HepG2 (cell line): ENCODE data around the gene RBBP8NL.

ENCODE experiments used
- KLF9 ChIP-seq: IDR thresholded peaks from 2 replicates; pipeline ENCODE4 v1.6.1; 2016; ENCODE audit warnings: low read depth
- MTA3 ChIP-seq: sonication (generic); formaldehyde crosslinking; IDR thresholded peaks from 2 replicates; pipeline ENCODE4 v1.4.0; 2020; ENCODE audit warnings: missing genetic modification reagents
- NR3C1 ChIP-seq: sonication (generic); formaldehyde crosslinking; IDR thresholded peaks from 2 replicates; pipeline ENCODE4 v1.4.0; 2020; ENCODE audit warnings: missing genetic modification reagents
- SAP130 ChIP-seq: IDR thresholded peaks from 2 replicates; pipeline ENCODE4 v1.6.1; 2016; ENCODE audit warnings: low read depth
- SP1 ChIP-seq, 2 experiments: fragments of 450-650 bp in 1 of 2; sonication (generic) in 1 of 2; formaldehyde crosslinking in 1 of 2; IDR thresholded peaks; 2 replicates each; pipeline versions ENCODE4 v1.4.0 to v1.6.1; 2016 to 2020; ENCODE audit warnings: missing genetic modification reagents in 1 of 2
- SP2 ChIP-seq: sonication (generic); formaldehyde crosslinking; IDR thresholded peaks from 2 replicates; pipeline ENCODE4 v1.5.1; 2020; ENCODE audit warnings: mild to moderate bottlenecking, missing genetic modification reagents
- ZNF136 ChIP-seq: sonication (generic); formaldehyde crosslinking; IDR thresholded peaks from 2 replicates; pipeline ENCODE4 v1.8.1; 2022; ENCODE audit warnings: low read depth, mild to moderate bottlenecking, moderate library complexity, missing genetic modification reagents
- TF ChIP-seq, protein P1 (sequence below): sonication (generic); formaldehyde crosslinking; IDR thresholded peaks from 2 replicates; pipeline ENCODE4 v1.5.0; 2020; ENCODE audit warnings: mild to moderate bottlenecking, missing genetic modification reagents, moderate library complexity

DNA sequence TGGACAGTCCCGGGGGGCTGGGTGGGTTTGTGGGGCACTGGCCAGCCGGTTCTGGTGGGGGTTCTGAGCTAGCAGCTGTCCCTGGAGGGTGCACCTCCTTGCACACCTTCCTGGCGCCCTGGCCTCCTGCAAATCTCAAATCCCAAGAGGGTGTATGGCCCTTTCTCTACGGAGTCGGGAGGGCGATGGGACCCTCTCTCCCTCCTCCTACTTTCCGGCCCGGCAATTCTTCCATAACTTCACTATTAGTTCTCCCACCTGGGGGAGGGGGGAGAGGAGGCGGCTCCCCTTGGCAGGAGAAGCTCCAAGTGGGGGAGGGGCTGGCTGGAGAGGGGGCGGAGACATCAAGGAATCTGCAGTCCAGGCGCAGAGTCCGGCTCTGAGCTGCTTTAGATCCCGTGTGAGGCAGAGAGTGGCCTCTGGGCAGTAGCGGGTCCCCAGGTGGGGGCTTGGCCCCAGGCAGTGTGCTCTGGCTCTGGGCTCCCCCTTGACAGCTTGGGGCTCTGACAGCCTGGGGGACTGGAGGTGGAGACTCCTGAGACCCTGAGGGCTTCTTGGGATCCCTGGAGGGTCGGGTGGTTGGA, 58.9 kb downstream of the RBBP8NL start:
- no peak for TF ChIP-seq ZNF136 (CRISPR knock-in tag)
- no peak for TF ChIP-seq NR3C1
- TF ChIP-seq SAP130 (CRISPR knock-in tag) = peak; percentile 79; the same call in 1 of the 2 replicates
- TF ChIP-seq, protein P1, sequence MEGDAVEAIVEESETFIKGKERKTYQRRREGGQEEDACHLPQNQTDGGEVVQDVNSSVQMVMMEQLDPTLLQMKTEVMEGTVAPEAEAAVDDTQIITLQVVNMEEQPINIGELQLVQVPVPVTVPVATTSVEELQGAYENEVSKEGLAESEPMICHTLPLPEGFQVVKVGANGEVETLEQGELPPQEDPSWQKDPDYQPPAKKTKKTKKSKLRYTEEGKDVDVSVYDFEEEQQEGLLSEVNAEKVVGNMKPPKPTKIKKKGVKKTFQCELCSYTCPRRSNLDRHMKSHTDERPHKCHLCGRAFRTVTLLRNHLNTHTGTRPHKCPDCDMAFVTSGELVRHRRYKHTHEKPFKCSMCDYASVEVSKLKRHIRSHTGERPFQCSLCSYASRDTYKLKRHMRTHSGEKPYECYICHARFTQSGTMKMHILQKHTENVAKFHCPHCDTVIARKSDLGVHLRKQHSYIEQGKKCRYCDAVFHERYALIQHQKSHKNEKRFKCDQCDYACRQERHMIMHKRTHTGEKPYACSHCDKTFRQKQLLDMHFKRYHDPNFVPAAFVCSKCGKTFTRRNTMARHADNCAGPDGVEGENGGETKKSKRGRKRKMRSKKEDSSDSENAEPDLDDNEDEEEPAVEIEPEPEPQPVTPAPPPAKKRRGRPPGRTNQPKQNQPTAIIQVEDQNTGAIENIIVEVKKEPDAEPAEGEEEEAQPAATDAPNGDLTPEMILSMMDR = no peak; the same call in 1 of the 2 replicates
- TF ChIP-seq SP1 (IDR thresholded peaks at IDR 0.05) = no peak
- peak; percentile 71; the same call in 1 of the 2 replicates for TF ChIP-seq SP1 (CRISPR knock-in tag; IDR thresholded peaks at IDR 0.05)
- no peak for TF ChIP-seq KLF9 (CRISPR knock-in tag)
- TF ChIP-seq SP2 (CRISPR knock-in tag) = no peak
- TF ChIP-seq MTA3 (CRISPR knock-in tag) = no peak
